Mesendoderm (in vitro differentiated cells): ENCODE results near the gene GSTT2.

Experiments
- DNase-seq: peaks from one replicate; pipeline ENCODE4 v3.0.0; 2013
- H2AK5ac ChIP-seq: 2 replicates; pipeline ENCODE4 v1.6.1; 2013; ENCODE audit warnings: low read length, inconsistent platforms
- H2BK120ac ChIP-seq: 2 replicates; pipeline ENCODE4 v1.6.1; 2013; ENCODE audit warnings: low read depth, mild to moderate bottlenecking, low read length, moderate library complexity, mixed read lengths
- H2BK15ac ChIP-seq: replicated peaks from 2 replicates; pipeline ENCODE4 v1.6.1; 2013; ENCODE audit warnings: low read depth, mild to moderate bottlenecking, moderate library complexity
- H2BK5ac ChIP-seq: 2 replicates; pipeline ENCODE4 v1.6.1; 2013; ENCODE audit warnings: low read length, inconsistent platforms
- H3K18ac ChIP-seq: 2 replicates; pipeline ENCODE4 v1.6.1; 2013; ENCODE audit warnings: mild to moderate bottlenecking, low read length, mixed read lengths
- H3K23ac ChIP-seq: one replicate; pipeline ENCODE4 v1.6.1; 2013; ENCODE audit warnings: low read length
- H3K27ac ChIP-seq: 2 replicates; pipeline ENCODE4 v1.5.1; 2013; ENCODE audit warnings: low read depth, mild to moderate bottlenecking, inconsistent platforms, low read length, moderate library complexity
- H3K27me3 ChIP-seq: 2 replicates; pipeline ENCODE4 v1.6.1; 2013; ENCODE audit warnings: low read length, control low read depth, mild to moderate bottlenecking, inconsistent platforms; ENCODE audit not compliant: insufficient read depth, poor library complexity
- H3K36me3 ChIP-seq: 2 replicates; pipeline ENCODE4 v1.6.1; 2013; ENCODE audit warnings: low read length, inconsistent platforms; ENCODE audit not compliant: control insufficient read depth, insufficient read depth
- H3K4ac ChIP-seq: one replicate; pipeline ENCODE4 v1.6.1; 2013; ENCODE audit warnings: low read depth, mild to moderate bottlenecking, low read length, moderate library complexity
- H3K4me1 ChIP-seq: 2 replicates; pipeline ENCODE4 v1.6.1; 2013; ENCODE audit warnings: low read depth, low read length, inconsistent platforms; ENCODE audit not compliant: control insufficient read depth
- H3K4me2 ChIP-seq: 2 replicates; pipeline ENCODE4 v1.6.1; 2013; ENCODE audit warnings: low read length
- H3K4me3 ChIP-seq: 2 replicates; pipeline ENCODE4 v1.5.1; 2013; ENCODE audit warnings: mild to moderate bottlenecking, low read length
- H3K56ac ChIP-seq: one replicate; pipeline ENCODE4 v1.6.1; 2013; ENCODE audit warnings: low read length
- H3K79me1 ChIP-seq: 2 replicates; pipeline ENCODE4 v1.6.1; 2013; ENCODE audit warnings: low read length, inconsistent platforms
- H3K79me2 ChIP-seq: 2 replicates; pipeline ENCODE4 v1.6.1; 2013; ENCODE audit warnings: mild to moderate bottlenecking, low read length; ENCODE audit not compliant: control insufficient read depth, insufficient read depth
- H3K9ac ChIP-seq: 2 replicates; pipeline ENCODE4 v1.6.1; 2013; ENCODE audit warnings: low read length, inconsistent platforms
- H4K5ac ChIP-seq: one replicate; pipeline ENCODE4 v1.6.1; 2013; ENCODE audit warnings: low read length
- H4K8ac ChIP-seq: one replicate; pipeline ENCODE4 v1.6.1; 2013; ENCODE audit warnings: low read depth, mild to moderate bottlenecking, control low read depth, low read length, moderate library complexity
- WGBS: extraction: QIAGEN DNeasy Blood & Tissue Kit; methylation state at CpG from one replicate; pipeline ENCODE4 v1.1.7; 2013; ENCODE audit warnings: low lambda C conversion rate, missing lambda C conversion rate; ENCODE audit not compliant: insufficient coverage; ENCODE audit errors: extremely low coverage; 5-methylcytosine and 5-hydroxymethylcytosine counted together

GSTT2 gene

DNA sequence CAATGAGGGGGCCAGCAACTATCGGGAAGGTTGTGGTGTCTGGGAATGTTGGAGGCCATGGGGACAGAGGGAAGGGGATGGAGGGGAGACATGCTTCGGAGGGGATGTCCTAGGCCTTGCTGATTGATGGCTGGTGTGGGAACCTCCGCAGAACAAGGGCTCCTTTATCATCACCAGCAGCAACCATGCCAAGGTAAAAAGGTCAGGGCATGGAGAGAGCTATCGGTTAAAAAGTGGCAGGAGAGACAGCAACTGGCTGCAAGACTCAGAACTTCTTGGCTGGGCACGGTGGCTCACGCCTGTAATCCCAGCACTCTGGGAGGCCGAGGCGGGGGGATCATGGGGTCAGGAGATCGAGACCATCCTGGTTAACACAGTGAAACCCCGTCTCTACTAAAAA is 22.3 kb downstream of the GSTT2 start:
- Histone ChIP-seq H2BK120ac (no peak overlapping the region), H3K4ac (no peak overlapping the region), H4K5ac (no peak overlapping the region), H4K8ac (no peak overlapping the region), H3K4me2 (no peak overlapping the region), H2BK5ac (no peak overlapping the region), H3K56ac (no peak overlapping the region), H3K36me3 (no peaks in the 10 kb centered on the region), H3K27ac (no peak overlapping the region), H2BK15ac (no peak overlapping the region), H3K9ac (no peak overlapping the region), H3K4me3 (no peak overlapping the region), H3K23ac (no peak overlapping the region), H3K4me1 (no peaks in the 10 kb centered on the region), H2AK5ac (no peak overlapping the region), H3K79me1 (no peaks in the 10 kb centered on the region), H3K79me2 (no peaks in the 10 kb centered on the region), H3K18ac (no peak overlapping the region), H3K27me3 (no peaks in the 10 kb centered on the region)
- DNase-seq = no peak
- no CpG with 5 or more reads among the region's 10 CpGs for WGBS

DNA sequence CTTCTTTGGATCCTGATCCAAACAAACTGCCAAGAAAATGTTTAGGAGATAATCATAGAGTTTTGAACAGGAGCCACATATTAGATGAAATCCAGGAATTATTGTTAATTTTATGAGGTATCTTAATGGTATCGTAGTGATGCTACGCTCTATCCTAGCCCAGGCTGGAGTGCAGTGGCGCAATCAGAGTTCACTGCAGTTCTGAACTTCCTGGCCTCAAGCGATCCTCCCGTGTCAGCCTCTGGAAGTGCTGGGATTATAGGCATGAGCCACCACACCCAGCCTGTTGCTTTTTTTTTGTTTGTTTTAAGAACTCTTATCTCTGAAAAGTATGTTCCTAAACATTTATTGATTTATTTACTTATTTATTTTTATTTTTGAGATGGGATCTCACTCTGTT is 22.9 kb downstream of the GSTT2 start:
- H3K79me1 ChIP-seq = no peaks in the 10 kb centered on the region
- H2BK120ac ChIP-seq = no peak overlapping the region
- H3K27ac ChIP-seq = no peak overlapping the region
- H3K9ac ChIP-seq = no peak overlapping the region
- no peak overlapping the region for H3K56ac ChIP-seq
- H4K8ac ChIP-seq = no peak overlapping the region
- WGBS = no CpG with 5 or more reads among the region's 5 CpGs
- no peak overlapping the region for H2AK5ac ChIP-seq
- H3K4me1 ChIP-seq = no peaks in the 10 kb centered on the region
- H2BK5ac ChIP-seq = no peak overlapping the region
- no peak overlapping the region for H3K23ac ChIP-seq
- no peak overlapping the region for H3K4me2 ChIP-seq
- H3K79me2 ChIP-seq = no peaks in the 10 kb centered on the region
- DNase-seq = no peak
- no peak overlapping the region for H3K4ac ChIP-seq
- H3K27me3 ChIP-seq = no peaks in the 10 kb centered on the region
- H4K5ac ChIP-seq = no peak overlapping the region
- H2BK15ac ChIP-seq = no peak overlapping the region
- no peak overlapping the region for H3K4me3 ChIP-seq
- no peak overlapping the region for H3K18ac ChIP-seq
- H3K36me3 ChIP-seq = no peaks in the 10 kb centered on the region

DNA sequence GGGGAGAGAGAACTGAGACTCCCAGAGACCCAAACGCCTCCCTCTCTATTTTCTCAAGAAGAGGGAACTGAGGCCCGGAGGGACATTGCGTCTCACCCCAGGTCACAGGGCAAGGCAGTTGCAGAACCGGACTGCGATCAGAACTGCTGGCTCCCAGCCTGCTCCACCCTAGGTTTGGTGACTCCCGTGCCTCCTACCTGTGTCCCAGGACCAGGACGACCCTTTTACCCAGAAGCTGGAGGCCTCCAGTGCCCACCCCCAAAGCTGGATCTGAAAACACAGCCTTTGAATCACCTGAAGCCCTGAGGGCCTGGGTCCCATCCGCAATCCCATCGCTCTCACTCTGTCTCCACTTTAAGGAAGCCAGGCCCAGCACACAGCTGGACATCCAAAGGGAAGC is 24.0 kb downstream of the GSTT2 start:
- no peak overlapping the region for H2BK15ac ChIP-seq
- H2BK5ac ChIP-seq = no peak overlapping the region
- no peaks in the 10 kb centered on the region for H3K36me3 ChIP-seq
- H3K27ac ChIP-seq = no peak overlapping the region
- H3K18ac ChIP-seq = no peak overlapping the region
- no peak overlapping the region for H4K5ac ChIP-seq
- no CpG with 5 or more reads among the region's 9 CpGs for WGBS
- H3K9ac ChIP-seq = no peak overlapping the region
- no peaks in the 10 kb centered on the region for H3K79me2 ChIP-seq
- no peak overlapping the region for H3K4me3 ChIP-seq
- H3K4ac ChIP-seq = no peak overlapping the region
- H2AK5ac ChIP-seq = no peak overlapping the region
- H3K27me3 ChIP-seq = no peaks in the 10 kb centered on the region
- no peak overlapping the region for H3K56ac ChIP-seq
- H3K23ac ChIP-seq = no peak overlapping the region
- no peak overlapping the region for H3K4me2 ChIP-seq
- H4K8ac ChIP-seq = no peak overlapping the region
- H3K79me1 ChIP-seq = no peaks in the 10 kb centered on the region
- no peak overlapping the region for H2BK120ac ChIP-seq
- DNase-seq = no peak
- no peaks in the 10 kb centered on the region for H3K4me1 ChIP-seq

DNA sequence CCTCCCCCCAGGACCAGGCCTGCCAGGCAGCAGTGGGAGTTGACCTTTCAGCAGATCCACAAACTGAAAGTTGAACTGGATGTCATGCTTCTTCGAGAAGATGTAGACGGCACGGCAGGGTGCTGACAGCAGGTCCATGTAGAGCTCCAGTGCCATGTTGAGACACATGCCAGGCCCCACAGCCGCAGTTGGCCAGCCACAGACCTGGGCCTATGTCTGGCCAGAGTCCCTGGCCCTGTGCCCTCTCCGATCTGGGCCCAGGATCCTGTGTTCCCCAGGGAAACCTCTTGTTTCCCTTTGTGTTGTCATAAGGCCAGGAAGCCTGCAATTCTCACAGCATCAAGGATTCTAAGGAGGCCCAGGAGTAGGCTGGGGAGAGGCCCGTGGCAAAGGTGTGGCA is 25.3 kb downstream of the GSTT2 start, which contains the start of gene GSTT4:
TSS of gene GSTT4 (minus strand) at position 253 of the 400 bp plus-strand sequence. CDS start at position 156, 97 bp downstream.
- Histone ChIP-seq H3K79me1 (no peaks in the 10 kb centered on the region), H3K4me3 (no peak within 1 kb of the TSS), H3K4me2 (no peak within 1 kb of the TSS), H4K5ac (no peak within 1 kb of the TSS), H2AK5ac (no peak within 1 kb of the TSS), H3K23ac (no peak within 1 kb of the TSS), H2BK120ac (no peak within 1 kb of the TSS), H3K4ac (no peak within 1 kb of the TSS), H2BK5ac (no peak within 1 kb of the TSS), H3K18ac (no peak within 1 kb of the TSS), H4K8ac (no peak within 1 kb of the TSS), H3K27me3 (no peaks in the 10 kb centered on the region), H3K27ac (no peak within 1 kb of the TSS), H3K79me2 (no peaks in the 10 kb centered on the region), H3K36me3 (no peaks in the 10 kb centered on the region), H2BK15ac (no peak within 1 kb of the TSS), H3K4me1 (no peaks in the 10 kb centered on the region), H3K9ac (no peak within 1 kb of the TSS), H3K56ac (no peak within 1 kb of the TSS)
- WGBS = no CpG with 5 or more reads among the region's 6 CpGs
- DNase-seq = no peak

DNA sequence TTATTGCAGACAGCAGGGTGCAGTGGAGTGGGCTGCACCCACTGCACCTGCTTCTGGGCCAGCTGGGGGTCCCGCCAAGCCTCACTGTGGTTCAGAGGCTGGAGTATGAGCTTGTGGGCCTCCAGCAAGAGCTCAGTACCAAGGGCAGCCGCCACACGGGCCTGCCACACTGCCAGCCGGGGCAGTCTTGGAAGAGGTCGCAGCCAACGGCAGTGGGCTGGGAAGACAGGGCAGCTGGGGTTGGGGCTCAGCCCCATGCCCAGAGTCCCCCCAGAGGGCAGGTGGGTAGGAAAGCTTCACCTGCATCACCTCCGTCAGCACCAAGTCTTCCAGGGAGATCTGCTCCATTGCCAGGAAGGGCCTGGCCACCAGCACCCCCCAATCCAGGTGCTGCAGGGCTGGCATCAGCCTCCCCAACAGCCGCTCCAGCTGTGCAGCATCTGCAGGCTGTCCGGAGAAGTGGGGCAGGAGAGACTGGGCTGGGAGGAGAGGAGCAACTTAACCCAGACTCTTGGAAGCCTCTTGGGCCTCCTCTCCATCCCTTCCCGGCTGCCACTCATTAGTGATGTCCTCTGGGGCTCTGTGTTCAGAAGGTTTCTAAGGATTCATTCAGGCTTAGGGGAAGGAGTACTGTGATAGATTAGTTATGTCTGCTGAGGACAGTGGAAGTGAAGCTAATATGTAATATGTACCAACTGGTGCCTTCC is 26.4 kb downstream of the GSTT2 start:
- Histone ChIP-seq H3K23ac (no peak overlapping the region), H2BK120ac (no peak overlapping the region), H3K4me2 (no peak overlapping the region), H3K27me3 (no peaks in the 10 kb centered on the region), H3K79me2 (no peaks in the 10 kb centered on the region), H3K27ac (no peak overlapping the region), H3K79me1 (no peaks in the 10 kb centered on the region), H2AK5ac (no peak overlapping the region), H4K5ac (no peak overlapping the region), H3K36me3 (no peaks in the 10 kb centered on the region), H3K9ac (no peak overlapping the region), H4K8ac (no peak overlapping the region), H3K4me1 (no peaks in the 10 kb centered on the region), H3K4ac (no peak overlapping the region), H2BK15ac (no peak overlapping the region), H3K18ac (no peak overlapping the region), H3K4me3 (no peak overlapping the region), H3K56ac (no peak overlapping the region), H2BK5ac (no peak overlapping the region)
- DNase-seq = no peak
- WGBS = no CpG with 5 or more reads among the region's 10 CpGs

DNA sequence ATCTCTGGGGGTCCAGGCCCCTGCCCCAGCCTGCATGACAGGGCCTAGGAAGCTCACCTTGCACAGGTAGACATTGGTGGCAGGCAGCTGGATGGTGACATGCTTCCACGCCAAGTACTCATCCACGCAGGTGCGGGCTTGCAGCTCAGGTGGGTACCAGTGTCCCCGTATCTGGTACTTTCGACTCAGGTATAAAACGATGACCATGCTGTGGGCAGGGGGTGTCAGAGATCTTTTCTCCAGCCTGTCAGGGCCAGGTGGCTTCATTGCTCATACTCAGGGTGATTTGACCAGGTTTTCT is 26.9 kb downstream of the GSTT2 start:
- no peak overlapping the region for H2BK5ac ChIP-seq
- H3K4ac ChIP-seq = no peak overlapping the region
- H3K4me3 ChIP-seq = no peak overlapping the region
- no peaks in the 10 kb centered on the region for H3K36me3 ChIP-seq
- no peak overlapping the region for H3K9ac ChIP-seq
- H3K18ac ChIP-seq = no peak overlapping the region
- no peaks in the 10 kb centered on the region for H3K79me1 ChIP-seq
- no peak overlapping the region for H2BK15ac ChIP-seq
- no peaks in the 10 kb centered on the region for H3K27me3 ChIP-seq
- H3K4me2 ChIP-seq = no peak overlapping the region
- H3K27ac ChIP-seq = no peak overlapping the region
- no peaks in the 10 kb centered on the region for H3K4me1 ChIP-seq
- no CpG with 5 or more reads among the region's 6 CpGs for WGBS
- no peak for DNase-seq
- H3K23ac ChIP-seq = no peak overlapping the region
- H2AK5ac ChIP-seq = no peak overlapping the region
- H3K56ac ChIP-seq = no peak overlapping the region
- peaks cover 4% of the 10 kb centered on the region for H3K79me2 ChIP-seq
- H4K8ac ChIP-seq = no peak overlapping the region
- no peak overlapping the region for H2BK120ac ChIP-seq
- no peak overlapping the region for H4K5ac ChIP-seq
